GOT3 (cell line): ENCODE measurements around the gene LOXHD1.

Source experiments
- DNase-seq: peaks from one replicate; lab custom pipeline; 2025; ENCODE audit warnings: mixed read lengths; lab: John Stamatoyannopoulos, UW

LOXHD1 gene, protein sequence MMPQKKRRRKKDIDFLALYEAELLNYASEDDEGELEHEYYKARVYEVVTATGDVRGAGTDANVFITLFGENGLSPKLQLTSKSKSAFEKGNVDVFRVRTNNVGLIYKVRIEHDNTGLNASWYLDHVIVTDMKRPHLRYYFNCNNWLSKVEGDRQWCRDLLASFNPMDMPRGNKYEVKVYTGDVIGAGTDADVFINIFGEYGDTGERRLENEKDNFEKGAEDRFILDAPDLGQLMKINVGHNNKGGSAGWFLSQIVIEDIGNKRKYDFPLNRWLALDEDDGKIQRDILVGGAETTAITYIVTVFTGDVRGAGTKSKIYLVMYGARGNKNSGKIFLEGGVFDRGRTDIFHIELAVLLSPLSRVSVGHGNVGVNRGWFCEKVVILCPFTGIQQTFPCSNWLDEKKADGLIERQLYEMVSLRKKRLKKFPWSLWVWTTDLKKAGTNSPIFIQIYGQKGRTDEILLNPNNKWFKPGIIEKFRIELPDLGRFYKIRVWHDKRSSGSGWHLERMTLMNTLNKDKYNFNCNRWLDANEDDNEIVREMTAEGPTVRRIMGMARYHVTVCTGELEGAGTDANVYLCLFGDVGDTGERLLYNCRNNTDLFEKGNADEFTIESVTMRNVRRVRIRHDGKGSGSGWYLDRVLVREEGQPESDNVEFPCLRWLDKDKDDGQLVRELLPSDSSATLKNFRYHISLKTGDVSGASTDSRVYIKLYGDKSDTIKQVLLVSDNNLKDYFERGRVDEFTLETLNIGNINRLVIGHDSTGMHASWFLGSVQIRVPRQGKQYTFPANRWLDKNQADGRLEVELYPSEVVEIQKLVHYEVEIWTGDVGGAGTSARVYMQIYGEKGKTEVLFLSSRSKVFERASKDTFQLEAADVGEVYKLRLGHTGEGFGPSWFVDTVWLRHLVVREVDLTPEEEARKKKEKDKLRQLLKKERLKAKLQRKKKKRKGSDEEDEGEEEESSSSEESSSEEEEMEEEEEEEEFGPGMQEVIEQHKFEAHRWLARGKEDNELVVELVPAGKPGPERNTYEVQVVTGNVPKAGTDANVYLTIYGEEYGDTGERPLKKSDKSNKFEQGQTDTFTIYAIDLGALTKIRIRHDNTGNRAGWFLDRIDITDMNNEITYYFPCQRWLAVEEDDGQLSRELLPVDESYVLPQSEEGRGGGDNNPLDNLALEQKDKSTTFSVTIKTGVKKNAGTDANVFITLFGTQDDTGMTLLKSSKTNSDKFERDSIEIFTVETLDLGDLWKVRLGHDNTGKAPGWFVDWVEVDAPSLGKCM (N-terminal part only)

DNA sequence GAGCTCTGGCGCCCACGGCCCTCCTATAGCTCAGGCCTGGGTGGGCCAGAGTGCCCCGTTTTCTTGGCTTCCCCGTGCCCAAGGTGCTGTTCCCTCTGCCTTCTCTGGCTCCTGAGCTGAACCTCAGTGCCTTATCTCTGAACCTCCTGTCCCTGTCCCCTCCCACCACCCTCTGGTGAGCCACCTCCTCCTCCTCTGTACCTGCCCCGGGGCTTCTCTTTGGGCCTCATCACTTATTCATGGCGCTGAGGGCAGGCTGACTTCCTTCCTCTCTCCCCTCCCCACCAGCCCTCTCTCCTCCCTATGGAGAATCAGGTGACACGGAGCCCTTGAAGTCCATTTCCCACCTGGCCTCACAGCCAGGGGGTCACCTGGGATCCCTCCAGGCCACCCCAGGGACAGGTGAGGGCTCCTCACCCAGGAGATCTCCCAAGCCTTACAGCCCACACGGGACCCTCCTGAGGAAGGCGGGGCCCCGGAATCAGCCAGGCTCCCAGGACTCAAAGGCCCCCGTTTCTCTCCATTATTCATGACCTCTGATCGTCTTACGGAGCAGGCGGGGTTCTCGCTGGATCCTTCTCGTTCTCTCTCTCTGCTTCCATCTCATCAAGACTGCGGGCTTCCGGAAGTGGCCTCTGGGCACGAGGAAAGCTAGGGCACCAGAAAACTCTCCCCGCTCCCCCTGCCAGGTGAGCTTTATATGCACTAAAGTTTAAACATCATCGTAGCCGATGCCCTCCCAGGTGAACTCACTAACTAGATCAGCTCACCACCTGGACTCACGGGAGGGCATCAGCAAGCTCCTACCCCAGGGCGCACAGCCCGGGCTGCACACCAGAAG, at the start of gene LOXHD1:
LOXHD1 (minus strand) TSS at position 106 of the 841 bp plus-strand sequence. CDS start 187 bp downstream, outside the sequence.
- no peak for DNase-seq

DNA sequence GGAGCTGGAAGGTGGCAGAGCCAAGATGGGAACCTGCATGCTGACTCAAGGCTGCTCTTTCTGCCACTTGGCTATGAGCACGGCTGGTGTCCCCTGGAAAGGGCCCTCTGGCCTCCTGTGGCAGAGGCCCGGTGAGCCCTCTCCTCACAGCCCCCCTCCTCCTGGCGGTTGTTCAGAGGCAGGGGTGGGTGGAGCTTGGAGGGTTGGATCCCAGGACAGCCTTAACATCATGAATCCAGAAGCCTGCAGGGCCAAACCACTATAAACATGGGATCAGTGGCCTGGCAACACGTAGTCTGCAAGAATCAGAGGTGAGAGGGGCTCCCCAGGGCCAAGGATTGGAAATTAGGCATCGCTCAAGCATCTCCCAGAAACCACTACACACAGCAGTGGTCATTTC, 48.5 kb upstream of the LOXHD1 start:
- no peak for DNase-seq

DNA sequence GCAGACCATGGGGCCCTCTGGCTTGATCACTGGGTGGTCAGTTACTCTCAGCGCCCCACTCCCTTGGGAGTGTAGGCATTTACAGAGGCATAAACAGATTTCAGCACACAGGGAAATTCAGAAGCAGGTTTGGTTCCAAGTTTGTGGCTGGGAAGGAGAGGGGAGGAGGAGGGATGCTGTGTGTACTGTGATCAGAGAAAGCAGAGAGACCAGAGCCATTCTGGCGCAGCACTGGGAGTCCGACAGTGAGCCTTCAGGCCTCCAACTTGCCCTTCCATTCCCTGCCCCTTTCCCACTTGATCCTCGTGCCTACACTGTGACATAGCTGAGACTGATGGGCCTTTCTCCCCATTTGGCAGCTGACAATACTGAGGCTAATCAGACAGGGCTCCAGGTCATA, 47.8 kb upstream of the LOXHD1 start:
- DNase-seq = no peak

DNA sequence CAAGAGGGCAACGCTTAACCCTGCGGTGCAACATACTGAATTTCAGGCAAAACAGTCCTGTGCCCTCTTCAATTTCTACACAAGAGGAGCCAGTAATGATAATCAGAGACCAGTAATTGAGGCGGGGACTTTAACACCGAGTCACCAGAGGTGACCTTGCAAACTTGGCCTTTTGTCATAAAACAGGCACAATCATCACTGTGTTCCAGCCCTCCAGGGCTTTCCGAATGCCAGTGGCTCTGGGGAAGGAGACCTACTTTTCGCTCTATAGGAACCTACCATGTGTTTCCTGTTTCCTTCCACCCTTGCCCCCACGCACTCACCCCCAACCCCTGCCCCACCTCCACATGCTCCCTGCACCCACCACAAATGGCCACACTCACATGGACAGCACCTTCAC, 47.2 kb upstream of the LOXHD1 start:
- DNase-seq = no peak

DNA sequence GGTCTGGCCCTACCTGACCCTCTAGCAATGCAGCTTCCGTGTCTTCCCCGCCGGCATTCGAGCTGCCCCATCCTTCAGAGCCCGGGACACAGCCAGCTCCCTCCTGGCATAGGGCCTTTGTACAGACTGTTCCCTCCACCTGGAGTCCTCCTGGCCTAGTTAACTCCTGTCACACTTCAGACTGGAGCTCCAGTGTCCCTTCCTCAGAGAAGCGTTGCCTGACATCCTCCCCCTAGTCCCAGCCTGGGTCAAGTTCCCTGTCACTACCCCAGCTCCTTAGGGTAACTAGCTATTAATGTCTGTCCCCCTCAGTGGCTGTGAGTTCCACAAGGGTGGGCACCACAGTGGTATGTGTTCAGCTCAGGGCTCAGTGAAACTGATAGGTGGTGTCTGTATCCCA, 45.5 kb upstream of the LOXHD1 start:
- no peak for DNase-seq

DNA sequence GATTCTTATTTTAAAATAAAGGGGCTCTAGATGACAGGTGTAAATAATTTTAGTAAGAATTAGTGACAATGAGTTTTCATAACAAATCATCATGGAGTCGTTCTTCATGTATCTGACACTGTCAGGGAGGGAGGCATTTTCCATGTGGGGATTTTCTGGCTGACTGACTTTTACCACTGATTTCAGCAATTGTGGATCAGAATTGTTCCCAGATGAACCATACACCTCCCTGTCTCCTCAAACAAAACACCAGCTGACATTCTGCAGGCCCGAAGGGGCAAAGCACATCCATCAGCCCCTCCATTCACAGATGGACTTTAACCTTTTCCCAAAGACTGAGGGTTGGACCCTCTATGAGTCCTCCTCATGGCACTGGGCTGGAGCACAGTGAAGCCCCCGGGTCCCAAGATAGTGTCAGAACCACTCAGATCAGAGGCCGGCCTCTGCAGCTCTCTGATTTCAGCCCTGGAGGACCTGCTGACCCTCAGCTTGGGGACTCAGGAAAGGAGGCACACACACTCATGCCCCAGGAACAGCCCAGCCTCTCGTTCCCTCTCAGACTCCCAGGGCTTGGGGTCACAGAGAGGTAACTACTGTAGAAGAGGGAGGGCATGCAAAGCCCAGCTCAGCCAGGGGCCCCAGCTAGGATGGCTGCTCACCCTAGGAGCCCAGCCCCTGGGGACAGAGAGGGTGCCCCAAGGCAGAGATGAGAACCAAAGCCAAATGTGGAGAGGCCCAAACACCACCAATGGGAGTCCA, 43.2 kb upstream of the LOXHD1 start:
- no peak for DNase-seq

DNA sequence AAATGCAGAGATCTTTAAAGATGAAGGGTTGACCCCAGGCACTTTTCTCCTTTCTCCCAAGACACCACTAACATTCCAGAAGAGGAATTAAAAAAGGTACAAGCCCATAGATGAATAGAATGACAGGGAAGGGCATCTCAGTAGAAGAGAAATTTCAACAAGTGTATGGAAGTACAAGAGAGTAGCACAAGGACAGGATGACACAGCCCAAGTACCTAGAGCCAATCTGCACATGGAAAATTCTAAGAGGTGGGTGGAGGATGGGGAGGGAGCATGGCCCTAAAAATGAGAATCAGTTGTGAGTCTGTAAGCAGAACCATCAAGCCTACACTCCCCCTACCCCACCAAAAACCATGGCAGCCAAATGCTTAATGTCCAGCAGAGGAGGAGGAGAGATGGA, 39.7 kb upstream of the LOXHD1 start:
- no peak for DNase-seq

DNA sequence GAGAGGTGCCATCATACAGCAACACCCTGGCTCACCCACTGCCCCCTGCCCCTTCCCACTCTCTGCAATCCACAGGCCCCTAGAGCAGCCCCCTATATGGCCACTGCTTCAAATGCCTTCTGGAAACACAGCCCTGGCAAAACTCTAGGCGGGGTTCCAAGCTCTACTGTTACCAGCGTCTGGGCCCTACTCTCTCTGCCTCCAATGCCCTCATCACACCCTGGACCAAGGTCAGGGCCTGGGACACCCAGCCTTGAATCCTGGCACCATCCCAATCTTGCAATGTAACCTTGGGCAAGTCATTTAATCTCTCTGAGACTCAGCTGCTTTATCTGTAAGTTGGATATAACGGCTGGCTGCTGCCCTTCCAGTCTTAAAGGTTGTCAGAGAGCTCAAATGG, 39.2 kb upstream of the LOXHD1 start:
- no peak for DNase-seq

DNA sequence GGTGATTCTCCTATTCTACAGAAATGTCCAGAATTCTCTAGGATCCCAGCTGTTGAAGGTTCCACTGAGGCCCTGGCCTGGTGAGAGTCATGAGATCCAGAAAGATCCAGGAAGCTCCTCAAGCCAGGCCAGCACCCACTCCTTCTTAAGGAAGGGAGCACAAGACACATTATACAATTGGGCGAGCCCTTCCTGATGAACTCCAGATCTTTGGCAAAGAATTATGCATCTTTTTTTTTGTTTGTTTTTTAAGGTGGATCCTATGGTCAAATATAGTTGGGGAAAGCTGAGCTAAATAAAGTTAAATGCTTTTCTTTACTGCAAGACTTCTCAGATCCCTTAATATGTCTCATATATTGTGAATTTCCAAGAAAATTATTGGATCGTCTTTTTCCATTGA, 37.0 kb upstream of the LOXHD1 start:
- no peak for DNase-seq

DNA sequence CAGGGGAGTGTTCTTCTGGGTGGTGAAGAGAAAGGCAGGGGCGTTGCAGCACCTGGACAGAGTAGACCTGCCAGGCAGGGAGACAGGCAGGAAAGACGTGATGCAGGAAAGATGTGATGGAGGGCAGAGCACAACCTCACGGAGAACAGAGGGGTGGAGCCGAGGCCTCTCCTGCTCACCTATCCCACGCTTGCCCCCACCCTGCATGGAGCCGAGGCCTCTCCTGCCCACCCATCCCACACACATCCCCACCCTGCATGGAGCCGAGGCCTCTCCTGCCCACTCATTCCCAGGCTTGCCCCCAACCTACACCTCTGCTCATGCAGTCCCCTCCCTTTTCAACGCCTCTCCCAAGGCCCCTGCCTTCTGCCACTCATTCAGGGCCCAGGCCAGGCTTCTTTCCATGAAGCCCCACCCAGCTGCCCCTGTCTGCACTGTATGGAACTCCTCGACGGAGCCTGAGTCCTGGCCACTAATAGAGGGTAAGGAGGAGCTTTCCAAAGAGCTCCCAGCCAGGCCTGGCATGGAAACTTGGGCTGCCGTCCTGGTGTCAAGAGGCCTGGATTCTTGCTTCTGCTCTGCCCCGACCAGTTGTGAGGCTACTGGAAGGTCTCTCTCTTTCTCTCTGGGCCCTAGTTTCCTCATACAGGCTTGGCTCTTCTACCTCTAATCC, 32.0 kb upstream of the LOXHD1 start:
- DNase-seq = no peak

DNA sequence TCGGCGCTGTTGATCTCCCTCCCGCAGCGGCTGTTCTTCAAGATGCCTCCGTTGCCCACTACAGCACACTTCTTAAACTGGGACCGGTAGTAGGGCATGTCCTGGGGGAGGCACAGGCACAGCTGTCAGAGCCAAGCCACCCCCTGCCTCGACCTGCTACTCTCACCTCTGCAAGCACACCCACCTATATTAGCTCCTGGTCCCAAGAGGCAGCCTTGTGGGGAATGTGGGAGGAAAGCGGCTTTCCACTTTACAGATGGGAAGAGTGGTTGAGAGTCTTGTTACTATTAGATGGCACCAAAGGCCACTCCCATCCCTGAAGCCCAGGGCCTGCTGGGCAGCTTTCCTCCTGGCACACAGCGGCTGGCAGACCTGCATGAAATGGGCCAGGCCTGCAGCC, 29.2 kb upstream of the LOXHD1 start:
- no peak for DNase-seq

DNA sequence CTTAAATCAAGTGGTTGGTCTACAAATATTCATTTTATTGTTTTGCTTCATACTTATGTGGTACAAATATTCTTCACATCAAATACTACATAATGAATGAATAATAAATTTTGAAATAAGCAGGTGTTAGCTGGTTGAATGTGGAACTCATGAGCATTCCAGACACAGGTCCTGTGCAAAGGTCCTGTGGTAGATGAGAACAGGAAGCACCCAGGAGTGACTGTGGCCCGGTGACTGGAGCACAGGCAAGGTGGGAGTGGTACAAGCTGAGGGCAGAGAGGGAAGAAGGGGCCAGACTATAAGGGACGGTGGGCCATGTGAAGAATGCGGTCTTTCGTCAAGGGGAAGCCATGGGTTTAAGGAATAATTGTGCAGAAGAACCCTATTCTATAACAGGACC, 26.2 kb upstream of the LOXHD1 start:
- no peak for DNase-seq

DNA sequence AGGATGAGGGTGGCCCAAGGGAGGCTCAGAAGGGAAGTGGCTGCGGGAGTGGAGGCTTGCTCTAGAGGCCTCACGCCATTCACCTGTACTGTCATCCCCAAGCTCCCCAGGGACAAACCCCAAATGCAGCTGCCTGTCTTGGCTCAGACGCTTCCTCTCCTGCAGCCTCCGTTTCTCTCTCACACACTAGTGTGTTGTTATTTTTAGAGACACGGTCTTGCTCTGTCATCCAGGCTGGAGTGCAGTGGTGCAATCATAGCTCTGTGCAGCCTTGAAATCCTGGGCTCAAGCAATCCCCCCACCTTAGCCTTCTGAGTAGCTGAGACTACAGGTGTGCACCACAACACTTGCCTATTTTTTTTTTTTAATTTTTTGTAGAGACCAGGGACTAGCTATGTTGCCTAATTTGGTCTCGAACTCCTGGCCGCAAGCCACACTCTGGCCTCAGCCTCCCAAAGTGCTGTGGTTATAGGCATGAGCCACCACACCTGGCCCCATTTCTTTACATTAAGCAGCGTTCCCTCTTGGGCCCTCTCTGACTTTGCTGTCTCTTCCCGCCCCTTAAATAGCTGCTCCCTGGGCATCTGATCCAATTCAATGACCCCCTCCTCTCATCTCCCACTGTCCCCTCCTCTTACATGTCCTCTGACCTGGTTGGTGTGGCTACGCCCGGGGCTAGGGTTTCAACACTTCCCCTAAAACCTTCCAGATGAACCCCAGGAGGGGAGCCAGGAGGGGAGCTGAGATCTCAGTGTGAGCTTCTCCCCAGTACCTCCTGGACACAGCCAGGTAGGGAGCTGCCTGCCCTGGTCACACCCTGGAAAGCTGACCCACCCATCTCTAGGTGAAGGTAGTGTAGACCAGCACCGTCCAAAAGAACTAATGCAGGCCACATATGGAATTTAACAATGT, 24.0 kb upstream of the LOXHD1 start:
- DNase-seq = no peak

DNA sequence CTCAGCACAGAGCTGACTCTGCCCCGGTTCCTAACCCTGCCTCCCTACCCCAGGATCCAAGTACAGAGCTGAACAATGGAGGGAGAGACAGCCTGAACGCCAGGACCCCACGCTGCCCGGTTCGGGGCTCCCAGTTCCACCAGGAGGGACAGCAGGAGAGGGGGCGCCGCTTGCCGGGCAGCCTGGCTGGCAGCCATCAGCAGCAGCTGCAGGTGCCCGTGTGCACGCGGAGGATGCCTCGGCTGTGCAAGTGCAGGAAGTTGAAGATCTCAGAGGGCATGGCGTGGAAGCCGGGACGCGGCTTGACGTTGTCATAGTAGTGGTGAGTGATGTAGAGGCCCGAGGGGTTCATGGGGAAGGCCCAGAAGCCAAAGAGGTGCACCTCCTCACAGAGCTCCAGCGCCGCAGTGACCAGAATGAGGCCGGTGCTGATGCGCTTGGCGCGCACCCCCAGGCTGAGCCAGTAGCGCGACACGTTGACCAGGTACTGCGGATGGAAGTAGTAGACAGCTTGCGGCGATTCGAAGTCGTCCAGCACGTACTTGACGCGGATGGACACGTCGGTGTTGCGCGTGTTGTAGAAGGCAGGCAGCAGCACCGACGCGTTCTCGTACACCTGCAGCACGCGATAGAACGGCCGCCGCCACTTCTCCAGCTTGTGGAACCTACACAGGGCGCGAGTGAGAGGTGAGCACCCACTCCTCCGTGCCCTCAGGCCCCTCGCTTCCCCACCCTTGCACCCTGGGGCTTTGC, 23.0 kb upstream of the LOXHD1 start:
- DNase-seq = no peak

DNA sequence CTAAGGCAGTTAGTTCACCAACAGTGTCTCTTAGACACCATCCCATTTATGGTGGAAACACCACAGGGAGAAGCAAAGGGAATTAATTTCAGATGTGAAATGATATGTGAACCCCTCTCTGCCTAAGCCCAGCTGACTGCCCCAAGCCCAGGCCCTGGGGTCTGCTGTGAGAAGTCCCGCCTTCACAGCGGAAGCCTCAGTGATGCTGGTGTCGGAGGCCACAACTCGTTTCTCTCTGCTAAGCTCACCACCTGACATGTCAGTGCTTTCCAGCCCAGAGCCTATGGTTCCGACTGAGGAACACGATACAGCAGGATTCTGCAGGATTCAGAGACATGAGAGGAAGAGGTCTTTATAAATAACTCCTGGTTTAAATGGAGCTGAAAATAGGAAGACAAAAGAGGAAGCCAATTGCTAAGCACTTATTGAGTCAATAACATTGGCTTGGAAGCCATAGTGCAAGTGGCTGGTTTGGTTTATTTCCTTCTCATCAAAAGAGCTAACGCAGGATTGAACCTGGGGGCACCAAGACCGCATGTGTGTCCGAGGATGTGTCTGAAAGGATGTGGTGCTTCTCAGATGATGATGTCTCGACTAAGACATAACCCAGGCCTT, 21.9 kb upstream of the LOXHD1 start:
- DNase-seq = no peak

DNA sequence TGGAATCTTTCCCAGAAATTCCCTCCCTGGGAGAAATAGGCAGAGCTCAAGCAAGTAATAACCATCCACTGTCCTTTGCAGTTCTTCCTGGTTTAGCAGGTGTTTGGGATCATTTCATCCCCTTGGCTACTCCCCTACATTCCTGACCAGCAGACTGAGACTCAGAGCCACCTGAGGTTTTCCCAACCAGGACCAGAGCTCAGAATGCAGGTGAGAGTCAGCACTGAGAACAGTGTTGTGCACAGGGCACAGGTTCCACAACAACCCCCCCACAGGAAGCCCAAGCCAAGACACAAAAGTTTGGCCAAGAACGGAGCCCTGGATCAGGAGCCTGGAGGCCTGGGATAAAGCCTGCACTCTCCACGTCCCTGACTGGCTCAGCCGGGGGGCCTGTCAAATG, 21.0 kb upstream of the LOXHD1 start:
- no peak for DNase-seq

DNA sequence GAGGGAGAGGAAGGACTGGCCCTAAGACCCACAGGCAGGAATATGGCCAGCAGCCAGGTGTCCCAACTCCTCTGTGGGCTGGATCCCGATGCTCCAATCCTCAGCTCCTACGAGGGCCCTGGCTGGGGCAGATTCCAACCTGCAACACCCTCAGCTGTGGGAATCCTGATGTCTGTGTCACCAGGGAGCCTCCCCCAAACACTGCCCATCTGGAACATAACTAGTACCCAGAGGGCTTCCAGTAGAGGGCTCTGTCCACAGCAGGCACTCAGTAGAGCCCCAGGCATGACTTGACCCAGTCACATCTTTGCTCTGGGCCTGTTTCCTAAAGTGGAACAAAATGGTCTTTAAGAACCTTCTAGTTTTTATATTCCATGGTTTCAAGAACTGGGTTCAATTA, 20.6 kb upstream of the LOXHD1 start:
- no peak for DNase-seq
